PC-9 (cell line): ENCODE data around the gene NT5M. TPM values are rescaled to one million over a fixed set of nuclear protein-coding genes. Genes with fewer than 3 reads are reported as not detected.

Source experiments
- BruUV-seq: library from RNA; stranded (reverse); fragments of 400-500 nt; replicated peaks from 2 replicates; lab custom pipeline; 2021; lab: Mats Ljungman, UMichigan
- CTCF ChIA-PET: fragments of 300-600 bp; sonication (Branson Sonifier 250); formaldehyde crosslinking; loops from one replicate; lab custom pipeline; 2022; ENCODE audit warnings: antibody characterized with exemption; lab: Charles Lee
- POLR2A ChIA-PET: fragments of 300-600 bp; sonication (Branson Sonifier 250); formaldehyde crosslinking; loops from one replicate; lab custom pipeline; 2022; ENCODE audit warnings: antibody characterized with exemption; ENCODE audit not compliant: unreplicated experiment; lab: Charles Lee
- DNase-seq, 2 experiments: peaks; one replicate each; pipeline versions ENCODE4 v3.0.0 to v3.0.0-alpha.2; 2015 to 2022; ENCODE audit warnings: mixed read lengths in 1 of 2
- H2AFZ ChIP-seq: fragments of 200-600 bp; sonication (generic); 2 replicates; pipeline ENCODE4 v1.8.1; 2017; ENCODE audit warnings: antibody characterized with exemption
- H3F3A ChIP-seq: fragments of 200-600 bp; sonication (generic); 2 replicates; pipeline ENCODE4 v1.8.1; 2017; ENCODE audit warnings: antibody characterized with exemption, mild to moderate bottlenecking, low read depth; ENCODE audit not compliant: insufficient read depth
- H3K27ac ChIP-seq: fragments of 200-600 bp; sonication (generic); 2 replicates; pipeline ENCODE4 v1.6.1; 2016; ENCODE audit warnings: mixed run types
- H3K27me3 ChIP-seq: fragments of 200-600 bp; sonication (generic); 2 replicates; pipeline ENCODE4 v1.6.1; 2016; ENCODE audit warnings: low read depth, mixed run types; ENCODE audit not compliant: insufficient read depth
- H3K36me3 ChIP-seq: fragments of 200-600 bp; sonication (generic); 2 replicates; pipeline ENCODE4 v1.6.1; 2016; ENCODE audit warnings: low read depth, mixed run types
- H3K4me1 ChIP-seq: fragments of 200-600 bp; sonication (generic); replicated peaks from 2 replicates; pipeline ENCODE4 v1.6.1; 2016; ENCODE audit warnings: mixed run types; ENCODE audit not compliant: insufficient read depth
- H3K4me2 ChIP-seq: fragments of 200-600 bp; sonication (generic); 2 replicates; pipeline ENCODE4 v1.6.1; 2017; ENCODE audit warnings: mixed run types
- H3K4me3 ChIP-seq: fragments of 200-600 bp; sonication (generic); 2 replicates; pipeline ENCODE4 v1.6.1; 2016; ENCODE audit warnings: mixed run types
- H3K79me2 ChIP-seq: fragments of 200-600 bp; sonication (generic); 2 replicates; pipeline ENCODE4 v1.6.1; 2017; ENCODE audit warnings: low read depth, mixed run types
- H3K9me2 ChIP-seq: fragments of 200-600 bp; sonication (generic); 2 replicates; pipeline ENCODE4 v1.8.1; 2017; ENCODE audit warnings: mild to moderate bottlenecking; ENCODE audit not compliant: insufficient read depth
- H3K9me3 ChIP-seq: fragments of 200-600 bp; sonication (generic); 2 replicates; pipeline ENCODE4 v1.8.1; 2016; ENCODE audit warnings: low read depth; ENCODE audit not compliant: insufficient read depth
- H4K20me1 ChIP-seq: fragments of 200-600 bp; sonication (generic); 2 replicates; pipeline ENCODE4 v1.8.1; 2017; ENCODE audit not compliant: insufficient read depth
- EZH2 ChIP-seq: fragments of 200-600 bp; sonication (generic); IDR thresholded peaks from 2 replicates; pipeline ENCODE4 v1.8.0; 2017; ENCODE audit warnings: antibody characterized with exemption, low read depth
- intact Hi-C: fragments of 100-400 bp; cut with micrococcal nuclease; formaldehyde crosslinking; loops from one replicate; pipeline ENCODE4 v1.10.0; 2022; ENCODE audit not compliant: unreplicated experiment
- total RNA-seq: library from RNA; stranded (reverse); gene quantifications from 2 replicates; pipeline ENCODE4 v1.2.3, GENCODE V29; 2021
- TF ChIP-seq, protein P1 (sequence below): fragments of 200-600 bp; sonication (generic); conservative IDR thresholded peaks from 2 replicates; pipeline ENCODE4 v1.6.1; 2017; ENCODE audit warnings: mixed run types, antibody characterized with exemption, mild to moderate bottlenecking, moderate library complexity

The NT5M gene
- total RNA-seq, 1 experiment from 2014 or later = 6.2 TPM

GRCh38 chr17:17256316-17256715 is 46.9 kb upstream of the NT5M start:
- CTCF ChIA-PET = no interaction called here
- no TSS peak for BruUV-seq
- intact Hi-C loops = no loop called here

DNA sequence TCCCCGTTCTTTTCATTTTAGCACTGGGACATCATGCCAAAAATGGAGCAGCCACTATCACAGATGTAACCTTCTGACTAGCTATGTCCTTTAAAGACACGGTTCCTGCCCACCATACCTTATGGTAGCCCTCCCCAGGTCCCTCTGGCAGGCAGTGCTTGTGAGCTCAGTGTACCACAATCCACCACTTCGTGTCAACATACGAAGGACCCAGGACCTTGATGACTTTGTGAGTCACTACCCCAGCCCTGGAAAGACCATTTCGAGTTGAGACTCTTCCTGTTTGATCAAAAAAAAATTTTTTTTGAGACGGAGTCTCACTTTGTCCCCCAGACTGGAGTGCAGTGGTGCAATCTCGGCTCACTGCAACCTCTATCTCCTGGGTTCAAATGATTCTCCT is 45.2 kb upstream of the NT5M start:
- no peak overlapping the region for H3K27ac ChIP-seq
- H3K27me3 ChIP-seq = no peaks in the 10 kb centered on the region
- no peak overlapping the region for H3K4me3 ChIP-seq
- H3K9me3 ChIP-seq = no peaks in the 10 kb centered on the region
- peaks cover 9% of the 10 kb centered on the region; the same call in 1 of the 2 replicates for H4K20me1 ChIP-seq
- ChIA-PET POLR2A (no interaction called here), CTCF (no interaction called here)
- intact Hi-C loops = no loop called here
- peaks cover 61% of the 10 kb centered on the region for H3K36me3 ChIP-seq
- no peak for TF ChIP-seq EZH2
- TF ChIP-seq, protein P1, sequence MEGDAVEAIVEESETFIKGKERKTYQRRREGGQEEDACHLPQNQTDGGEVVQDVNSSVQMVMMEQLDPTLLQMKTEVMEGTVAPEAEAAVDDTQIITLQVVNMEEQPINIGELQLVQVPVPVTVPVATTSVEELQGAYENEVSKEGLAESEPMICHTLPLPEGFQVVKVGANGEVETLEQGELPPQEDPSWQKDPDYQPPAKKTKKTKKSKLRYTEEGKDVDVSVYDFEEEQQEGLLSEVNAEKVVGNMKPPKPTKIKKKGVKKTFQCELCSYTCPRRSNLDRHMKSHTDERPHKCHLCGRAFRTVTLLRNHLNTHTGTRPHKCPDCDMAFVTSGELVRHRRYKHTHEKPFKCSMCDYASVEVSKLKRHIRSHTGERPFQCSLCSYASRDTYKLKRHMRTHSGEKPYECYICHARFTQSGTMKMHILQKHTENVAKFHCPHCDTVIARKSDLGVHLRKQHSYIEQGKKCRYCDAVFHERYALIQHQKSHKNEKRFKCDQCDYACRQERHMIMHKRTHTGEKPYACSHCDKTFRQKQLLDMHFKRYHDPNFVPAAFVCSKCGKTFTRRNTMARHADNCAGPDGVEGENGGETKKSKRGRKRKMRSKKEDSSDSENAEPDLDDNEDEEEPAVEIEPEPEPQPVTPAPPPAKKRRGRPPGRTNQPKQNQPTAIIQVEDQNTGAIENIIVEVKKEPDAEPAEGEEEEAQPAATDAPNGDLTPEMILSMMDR = no peak
- no TSS peak for BruUV-seq
- no peaks in the 10 kb centered on the region for H3K9me2 ChIP-seq
- no peaks in the 10 kb centered on the region for H3K79me2 ChIP-seq
- no peak overlapping the region for H3K4me2 ChIP-seq
- no peaks in the 10 kb centered on the region for H3K4me1 ChIP-seq
- DNase-seq = no peak
- no peak overlapping the region for H2AFZ ChIP-seq
- peaks cover 24% of the 10 kb centered on the region for H3F3A ChIP-seq

More at GRCh38 chr17:17256316-17256715, 46.9 kb upstream of the NT5M start:
- Histone ChIP-seq H3K4me3 (no peak overlapping the region), H3K27me3 (no peaks in the 10 kb centered on the region), H3K4me1 (no peaks in the 10 kb centered on the region), H4K20me1 (peaks cover 5% of the 10 kb centered on the region; the same call in 1 of the 2 replicates), H3K4me2 (no peak overlapping the region), H3K36me3 (peaks cover 56% of the 10 kb centered on the region), H3K9me2 (no peaks in the 10 kb centered on the region), H2AFZ (no peak overlapping the region), H3F3A (peaks cover 24% of the 10 kb centered on the region), H3K27ac (no peak overlapping the region), H3K9me3 (no peaks in the 10 kb centered on the region), H3K79me2 (no peaks in the 10 kb centered on the region)
- DNase-seq = no peak
- POLR2A ChIA-PET = no interaction called here
- TF ChIP-seq, protein P1 = no peak
- no peak for TF ChIP-seq EZH2

DNA sequence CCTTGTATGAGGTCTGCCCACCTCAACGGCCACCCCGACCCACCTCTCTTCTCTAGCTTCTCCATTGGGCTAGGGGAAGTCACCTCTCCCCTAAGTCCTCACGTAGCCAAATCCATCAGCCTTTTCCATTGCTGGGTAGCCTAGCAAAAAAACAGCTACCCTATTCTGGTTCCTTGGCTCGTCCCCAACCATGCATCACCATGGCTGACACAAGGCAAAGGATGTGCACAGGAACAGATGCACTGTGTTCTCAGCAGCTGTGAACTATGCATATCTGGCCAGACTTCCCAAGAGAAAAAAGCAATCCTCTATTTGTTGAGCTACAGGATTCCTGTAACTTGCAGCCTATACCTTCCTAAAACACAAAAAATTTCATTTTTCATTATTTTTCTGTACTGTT is 44.2 kb upstream of the NT5M start:
- Histone ChIP-seq H2AFZ (no peak overlapping the region), H3K4me2 (no peak overlapping the region), H3K79me2 (no peaks in the 10 kb centered on the region), H3K4me3 (no peak overlapping the region), H3K9me3 (no peaks in the 10 kb centered on the region), H3K9me2 (no peaks in the 10 kb centered on the region), H3K36me3 (peaks cover 58% of the 10 kb centered on the region), H3F3A (peaks cover 24% of the 10 kb centered on the region), H4K20me1 (peaks cover 9% of the 10 kb centered on the region; the same call in 1 of the 2 replicates), H3K4me1 (no peaks in the 10 kb centered on the region), H3K27ac (no peak overlapping the region), H3K27me3 (no peaks in the 10 kb centered on the region)
- ChIA-PET POLR2A (no interaction called here), CTCF (no interaction called here)
- no peak for DNase-seq
- TF ChIP-seq, protein P1 = no peak
- no peak for TF ChIP-seq EZH2
- intact Hi-C loops = no loop called here
- no TSS peak for BruUV-seq
